NK-92 (cell line): ENCODE results near the gene OPA1.

Experiments
- DNase-seq: peaks from one replicate; lab custom pipeline; 2025; ENCODE audit not compliant: unreplicated experiment; lab: John Stamatoyannopoulos, UW

The OPA1 gene

GRCh38 chr3:193704431-193704830 lies 111.4 kb downstream of the OPA1 start:
- DNase-seq, result no peak

- no peak for DNase-seq
Measured at GRCh38 chr3:193708270-193708669, 115.3 kb downstream of the OPA1 start.

- no peak for DNase-seq
Measured at GRCh38 chr3:193710286-193711165, 117.5 kb downstream of the OPA1 start.

GRCh38 chr3:193711166-193711485 lies 118.1 kb downstream of the OPA1 start:
- DNase-seq, result no peak

- no peak for DNase-seq
Measured at GRCh38 chr3:193711523-193711963, 118.5 kb downstream of the OPA1 start.

- DNase-seq, result no peak
Measured at GRCh38 chr3:193711964-193712598, 119.1 kb downstream of the OPA1 start.

- no peak for DNase-seq
Measured at GRCh38 chr3:193712938-193713337, 119.9 kb downstream of the OPA1 start.

GRCh38 chr3:193714523-193715137 lies 121.6 kb downstream of the OPA1 start:
- DNase-seq, result no peak

- DNase-seq, result no peak
Measured at GRCh38 chr3:193716150-193716549, 123.1 kb downstream of the OPA1 start.

- DNase-seq, result no peak
Measured at GRCh38 chr3:193719735-193720134, 126.7 kb downstream of the OPA1 start.

- DNase-seq, result no peak
Measured at GRCh38 chr3:193720169-193720568, 127.2 kb downstream of the OPA1 start.

- DNase-seq, result no peak
Measured at GRCh38 chr3:193722566-193722965, 129.6 kb downstream of the OPA1 start.

- no peak for DNase-seq
Measured at GRCh38 chr3:193727089-193727488, 134.1 kb downstream of the OPA1 start.

- no peak for DNase-seq
Measured at GRCh38 chr3:193728429-193729087, 135.6 kb downstream of the OPA1 start.

- no peak for DNase-seq
Measured at GRCh38 chr3:193729088-193729465, 136.1 kb downstream of the OPA1 start.

- DNase-seq, result no peak
Measured at GRCh38 chr3:193729601-193730000, 136.6 kb downstream of the OPA1 start.

- no peak for DNase-seq
Measured at GRCh38 chr3:193730511-193730910, 137.5 kb downstream of the OPA1 start.

GRCh38 chr3:193730976-193731375 lies 138.0 kb downstream of the OPA1 start:
- DNase-seq, result no peak

GRCh38 chr3:193731656-193732055 lies 138.6 kb downstream of the OPA1 start:
- DNase-seq, result no peak

- DNase-seq, result no peak
Measured at GRCh38 chr3:193732391-193732790, 139.4 kb downstream of the OPA1 start.

- no peak for DNase-seq
Measured at GRCh38 chr3:193732827-193733226, 139.8 kb downstream of the OPA1 start.
